Hepatocyte (in vitro differentiated cells): ENCODE measurements around the gene DOCK1. TPM values are rescaled to one million over a fixed set of nuclear protein-coding genes. Genes with fewer than 3 reads are reported as not detected.

ENCODE experiments used
- DNase-seq: peaks from one replicate; pipeline ENCODE4 v3.0.0-alpha.2; 2016; ENCODE audit warnings: low spot score
- H2AFZ ChIP-seq: fragments of 200-600 bp; sonication (generic); 2 replicates; pipeline ENCODE4 v1.6.0; 2016; ENCODE audit warnings: antibody characterized with exemption, mild to moderate bottlenecking
- H3K27ac ChIP-seq: fragments of 200-600 bp; sonication (generic); 2 replicates; pipeline ENCODE4 v1.5.1; 2016; ENCODE audit warnings: mild to moderate bottlenecking
- H3K27me3 ChIP-seq: fragments of 200-600 bp; sonication (generic); 2 replicates; pipeline ENCODE4 v1.6.1; 2016
- H3K36me3 ChIP-seq: fragments of 200-600 bp; sonication (generic); replicated peaks from 2 replicates; pipeline ENCODE4 v1.5.1; 2016; ENCODE audit warnings: low read depth; ENCODE audit not compliant: insufficient read depth
- H3K4me1 ChIP-seq: fragments of 200-600 bp; sonication (generic); 2 replicates; pipeline ENCODE4 v1.5.1; 2016; ENCODE audit warnings: mild to moderate bottlenecking, moderate library complexity; ENCODE audit not compliant: insufficient read depth
- H3K4me2 ChIP-seq: fragments of 200-600 bp; sonication (generic); 2 replicates; pipeline ENCODE4 v1.6.0; 2016
- H3K4me3 ChIP-seq: fragments of 200-600 bp; sonication (generic); 2 replicates; pipeline ENCODE4 v1.5.1; 2016; ENCODE audit warnings: mild to moderate bottlenecking
- H3K79me2 ChIP-seq: fragments of 200-600 bp; sonication (generic); 2 replicates; pipeline ENCODE4 v1.6.0; 2017; ENCODE audit warnings: mild to moderate bottlenecking
- H3K9me2 ChIP-seq: fragments of 200-600 bp; sonication (generic); replicated peaks from 2 replicates; pipeline ENCODE4 v1.6.0; 2017; ENCODE audit warnings: mild to moderate bottlenecking; ENCODE audit not compliant: insufficient read depth
- H3K9me3 ChIP-seq: fragments of 200-600 bp; sonication (generic); 2 replicates; pipeline ENCODE4 v1.5.1; 2016; ENCODE audit warnings: low read depth, mild to moderate bottlenecking
- H4K20me1 ChIP-seq: fragments of 200-600 bp; sonication (generic); 2 replicates; pipeline ENCODE4 v1.6.0; 2016; ENCODE audit warnings: mild to moderate bottlenecking; ENCODE audit not compliant: insufficient read depth, poor library complexity, severe bottlenecking
- CTCF ChIP-seq: fragments of 200-600 bp; sonication (generic); IDR thresholded peaks from 2 replicates; pipeline ENCODE4 v1.5.1; 2016; ENCODE audit warnings: antibody characterized with exemption, mild to moderate bottlenecking; ENCODE audit not compliant: poor library complexity
- EZH2 ChIP-seq: fragments of 200-600 bp; sonication (generic); IDR thresholded peaks from 2 replicates; pipeline ENCODE4 v1.6.1; 2016; ENCODE audit warnings: antibody characterized with exemption, mild to moderate bottlenecking, borderline replicate concordance
- EZH2phosphoT487 ChIP-seq: fragments of 200-600 bp; sonication (generic); IDR thresholded peaks from one replicate; pipeline ENCODE4 v1.6.1; 2018; ENCODE audit warnings: antibody characterized with exemption, mild to moderate bottlenecking, low read depth, moderate library complexity; ENCODE audit not compliant: unreplicated experiment, severe bottlenecking
- WGBS: methylation state at CpG from one replicate; pipeline ENCODE4 v1.1.6; 2016; ENCODE audit warnings: low lambda C conversion rate; ENCODE audit errors: missing lambda C conversion rate; 5-methylcytosine and 5-hydroxymethylcytosine counted together
- polyA plus RNA-seq: library from polyadenylated mRNA; unstranded; fragments of >200 nt; fragmentation: Nextera tagmentation; extraction: Ambion mirVana; gene quantifications from 2 replicates; pipeline ENCODE4 v1.2.1, GENCODE V29; 2016
- total RNA-seq: library from RNA; depleted of rRNA; stranded (reverse); fragments of >200 nt; gene quantifications from 2 replicates; pipeline ENCODE4 v1.2.3, GENCODE V29; 2014

The DOCK1 gene
- total and polyA plus RNA-seq, 2 experiments from 2014 or later, result 16.0 to 55.5 TPM

DNA sequence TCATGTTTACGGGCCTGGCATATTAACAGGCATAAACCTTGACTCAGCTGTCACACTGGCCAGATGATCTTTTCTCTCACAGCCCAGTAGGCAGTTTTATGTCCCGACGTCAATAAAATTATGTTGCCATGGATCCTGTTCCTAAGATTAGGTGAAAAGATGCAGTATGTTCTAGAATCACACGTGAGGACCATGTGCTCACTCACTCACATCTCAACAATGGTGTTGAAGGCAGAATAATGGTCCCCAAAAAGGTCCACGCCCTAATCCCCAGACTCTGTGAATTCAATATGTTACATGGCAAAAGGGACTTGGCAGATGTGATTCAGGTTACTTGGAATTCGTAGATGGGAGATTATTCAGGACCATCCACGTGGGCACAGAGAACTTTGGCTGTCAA is 3.5 kb downstream of the DOCK1 start:
- no peak for DNase-seq
- H3K27me3 ChIP-seq, result no peaks in the 10 kb centered on the region
- H3K79me2 ChIP-seq, result peaks cover 81% of the 10 kb centered on the region
- no peak overlapping the region for H3K4me3 ChIP-seq
- H3K4me2 ChIP-seq, result no peak overlapping the region
- TF ChIP-seq EZH2 (no peak), CTCF (no peak), EZH2phosphoT487 (no peak)
- H4K20me1 ChIP-seq, result peaks cover 54% of the 10 kb centered on the region
- H3K27ac ChIP-seq, result no peak overlapping the region
- WGBS, result 68% methylated on average over 7 of the region's 7 CpGs
- no peaks in the 10 kb centered on the region for H3K36me3 ChIP-seq
- no peaks in the 10 kb centered on the region for H3K9me3 ChIP-seq
- peaks cover 4% of the 10 kb centered on the region for H3K4me1 ChIP-seq
- H2AFZ ChIP-seq, result no peak overlapping the region
- no peaks in the 10 kb centered on the region for H3K9me2 ChIP-seq

GRCh38 chr10:126909147-126909546 is 3.9 kb downstream of the DOCK1 start:
- Histone ChIP-seq H3K9me3 (no peaks in the 10 kb centered on the region), H3K4me3 (no peak overlapping the region), H3K79me2 (peaks cover 85% of the 10 kb centered on the region), H3K9me2 (no peaks in the 10 kb centered on the region), H3K27me3 (no peaks in the 10 kb centered on the region), H4K20me1 (peaks cover 58% of the 10 kb centered on the region), H3K27ac (no peak overlapping the region), H3K4me2 (no peak overlapping the region), H3K4me1 (peaks cover 4% of the 10 kb centered on the region), H3K36me3 (no peaks in the 10 kb centered on the region), H2AFZ (no peak overlapping the region)
- TF ChIP-seq CTCF (no peak), EZH2 (no peak), EZH2phosphoT487 (no peak)
- 97% methylated on average over 4 of the region's 4 CpGs for WGBS
- DNase-seq, result no peak

GRCh38 chr10:126910196-126910595 is 5.0 kb downstream of the DOCK1 start:
- H3K9me2 ChIP-seq, result no peaks in the 10 kb centered on the region
- H3K79me2 ChIP-seq, result peaks cover 91% of the 10 kb centered on the region
- WGBS, result 86% methylated on average over 7 of the region's 7 CpGs
- peaks cover 4% of the 10 kb centered on the region for H3K4me1 ChIP-seq
- no peaks in the 10 kb centered on the region for H3K27me3 ChIP-seq
- H3K4me3 ChIP-seq, result no peak overlapping the region
- no peaks in the 10 kb centered on the region for H3K36me3 ChIP-seq
- no peaks in the 10 kb centered on the region for H3K9me3 ChIP-seq
- H3K27ac ChIP-seq, result no peak overlapping the region
- TF ChIP-seq CTCF (no peak), EZH2phosphoT487 (no peak), EZH2 (no peak)
- H3K4me2 ChIP-seq, result no peak overlapping the region
- H4K20me1 ChIP-seq, result peaks cover 58% of the 10 kb centered on the region
- no peak for DNase-seq
- H2AFZ ChIP-seq, result no peak overlapping the region

DNA sequence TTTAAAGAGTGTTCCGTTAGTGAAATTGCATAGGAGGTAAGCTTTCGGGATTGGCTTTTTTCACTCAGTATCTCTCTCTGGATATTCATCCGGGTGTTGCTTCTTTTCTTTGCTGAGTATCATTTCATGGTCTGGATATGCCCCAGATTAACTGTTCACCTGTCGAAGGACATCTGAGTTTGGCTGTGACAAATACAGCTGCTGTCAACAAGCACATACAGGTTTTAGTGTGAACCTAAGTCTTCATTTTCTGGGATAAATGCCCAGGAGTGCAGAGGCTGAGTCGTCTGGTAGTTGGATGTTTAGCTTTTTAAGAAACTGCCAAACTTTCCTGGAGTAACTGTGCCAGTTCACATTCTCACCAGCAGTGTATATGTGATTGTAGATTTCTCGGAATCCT is 5.6 kb downstream of the DOCK1 start:
- Histone ChIP-seq H3K4me1 (peaks cover 4% of the 10 kb centered on the region), H4K20me1 (peaks cover 58% of the 10 kb centered on the region), H3K79me2 (peaks cover 96% of the 10 kb centered on the region), H3K36me3 (no peaks in the 10 kb centered on the region), H2AFZ (no peak overlapping the region), H3K9me3 (no peaks in the 10 kb centered on the region), H3K9me2 (no peaks in the 10 kb centered on the region), H3K4me2 (no peak overlapping the region), H3K27me3 (no peaks in the 10 kb centered on the region), H3K4me3 (no peak overlapping the region), H3K27ac (no peak overlapping the region)
- DNase-seq, result no peak
- TF ChIP-seq EZH2 (no peak), CTCF (no peak), EZH2phosphoT487 (no peak)
- WGBS, result 95% methylated on average over 6 of the region's 6 CpGs
